ENCODE data around the gene LMX1B. TPM values are rescaled to one million over a fixed set of nuclear protein-coding genes. Genes with fewer than 3 reads are reported as not detected.

LMX1B gene
- total RNA-seq, 1 donor from 2014 or later, result 0.26 TPM

DNA sequence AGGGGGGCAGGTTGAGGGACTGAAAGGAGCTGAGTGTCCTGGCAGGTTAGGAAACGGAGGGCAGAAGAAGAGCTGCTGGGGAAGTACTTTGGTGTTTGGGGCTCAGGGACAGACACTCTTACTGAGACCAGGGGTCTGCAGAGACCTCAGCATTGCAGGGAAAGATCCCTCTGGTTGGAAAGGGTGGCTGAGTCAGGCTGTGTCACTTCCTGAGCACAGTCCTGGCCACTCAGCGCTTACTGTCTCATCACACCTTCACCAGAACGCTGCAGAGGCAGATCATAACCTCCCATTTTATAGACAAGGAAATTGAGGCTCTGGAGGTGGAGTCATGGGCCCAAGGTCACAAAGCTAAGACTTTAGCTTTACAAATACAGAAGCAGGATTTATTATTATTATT, 54.3 kb downstream of the LMX1B start:
- H3K4me3 Mint-ChIP-seq (ENCODE audit: unreplicated experiment), result no peak overlapping the region
- H3K36me3 Mint-ChIP-seq (ENCODE audit: low read depth, unreplicated experiment), result no peaks in the 10 kb centered on the region
- DNase-seq (ENCODE audit: low spot score), result no peak
- H3K27ac Mint-ChIP-seq (ENCODE audit: unreplicated experiment), result no peak overlapping the region
- peaks cover 7% of the 10 kb centered on the region for H3K27me3 Mint-ChIP-seq (ENCODE audit: unreplicated experiment)
- H3K4me1 Mint-ChIP-seq (ENCODE audit: unreplicated experiment), result peaks cover 14% of the 10 kb centered on the region
- H3K9me3 Mint-ChIP-seq (ENCODE audit: unreplicated experiment), result no peaks in the 10 kb centered on the region
- TF ChIP-seq, protein P1, sequence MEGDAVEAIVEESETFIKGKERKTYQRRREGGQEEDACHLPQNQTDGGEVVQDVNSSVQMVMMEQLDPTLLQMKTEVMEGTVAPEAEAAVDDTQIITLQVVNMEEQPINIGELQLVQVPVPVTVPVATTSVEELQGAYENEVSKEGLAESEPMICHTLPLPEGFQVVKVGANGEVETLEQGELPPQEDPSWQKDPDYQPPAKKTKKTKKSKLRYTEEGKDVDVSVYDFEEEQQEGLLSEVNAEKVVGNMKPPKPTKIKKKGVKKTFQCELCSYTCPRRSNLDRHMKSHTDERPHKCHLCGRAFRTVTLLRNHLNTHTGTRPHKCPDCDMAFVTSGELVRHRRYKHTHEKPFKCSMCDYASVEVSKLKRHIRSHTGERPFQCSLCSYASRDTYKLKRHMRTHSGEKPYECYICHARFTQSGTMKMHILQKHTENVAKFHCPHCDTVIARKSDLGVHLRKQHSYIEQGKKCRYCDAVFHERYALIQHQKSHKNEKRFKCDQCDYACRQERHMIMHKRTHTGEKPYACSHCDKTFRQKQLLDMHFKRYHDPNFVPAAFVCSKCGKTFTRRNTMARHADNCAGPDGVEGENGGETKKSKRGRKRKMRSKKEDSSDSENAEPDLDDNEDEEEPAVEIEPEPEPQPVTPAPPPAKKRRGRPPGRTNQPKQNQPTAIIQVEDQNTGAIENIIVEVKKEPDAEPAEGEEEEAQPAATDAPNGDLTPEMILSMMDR (IDR thresholded peaks at IDR 0.05; ENCODE audit: unreplicated experiment), result no peak

DNA sequence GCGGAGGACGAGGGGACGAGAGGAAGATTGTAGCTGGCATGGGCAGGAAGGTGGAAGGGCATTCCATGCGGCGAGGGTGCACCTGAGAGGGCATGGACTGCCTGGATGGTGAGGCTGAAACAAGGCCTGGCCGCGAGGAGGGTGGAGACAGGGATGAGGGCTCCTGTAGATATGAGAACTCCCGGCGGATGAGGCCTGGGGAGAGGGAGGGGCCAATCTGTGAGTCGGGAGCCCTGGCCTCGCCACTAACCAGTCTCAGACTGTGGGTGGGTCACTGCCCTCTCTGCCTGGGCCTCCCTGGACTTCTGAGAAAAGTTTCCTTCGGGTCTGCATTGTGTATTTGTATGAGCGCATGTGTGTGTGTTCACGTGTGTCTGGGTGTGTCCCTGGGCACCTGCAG, 55.4 kb downstream of the LMX1B start:
- Mint-ChIP-seq H3K9me3 (ENCODE audit: unreplicated experiment) (no peaks in the 10 kb centered on the region), H3K27ac (ENCODE audit: unreplicated experiment) (no peak overlapping the region), H3K36me3 (ENCODE audit: low read depth, unreplicated experiment) (no peaks in the 10 kb centered on the region), H3K4me3 (ENCODE audit: unreplicated experiment) (no peak overlapping the region), H3K4me1 (ENCODE audit: unreplicated experiment) (peaks cover 14% of the 10 kb centered on the region), H3K27me3 (ENCODE audit: unreplicated experiment) (peaks cover 10% of the 10 kb centered on the region)
- TF ChIP-seq, protein P1 (IDR thresholded peaks at IDR 0.05; ENCODE audit: unreplicated experiment), result no peak
- no peak for DNase-seq (ENCODE audit: low spot score)

DNA sequence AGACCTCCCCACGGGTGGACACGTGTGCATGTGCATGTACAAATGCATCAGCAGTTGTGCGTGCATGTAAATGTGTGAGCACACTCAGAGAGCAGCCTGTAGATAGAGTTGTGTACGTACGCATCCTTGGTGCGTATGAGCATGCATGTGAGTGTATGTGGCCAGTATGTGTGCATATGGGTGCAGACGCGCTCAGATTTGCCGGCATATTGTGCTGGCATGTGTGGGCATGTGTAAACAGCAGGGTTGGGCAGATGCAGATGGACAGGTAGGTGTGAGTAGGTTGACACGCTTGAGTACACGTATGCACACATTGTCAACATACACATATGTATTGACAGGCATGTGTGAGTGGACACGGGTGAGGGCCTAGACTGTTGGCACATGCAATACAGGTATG, 56.5 kb downstream of the LMX1B start:
- TF ChIP-seq, protein P1 (IDR thresholded peaks at IDR 0.05; ENCODE audit: unreplicated experiment), result no peak
- H3K27me3 Mint-ChIP-seq (ENCODE audit: unreplicated experiment), result peaks cover 11% of the 10 kb centered on the region
- no peak overlapping the region for H3K27ac Mint-ChIP-seq (ENCODE audit: unreplicated experiment)
- no peaks in the 10 kb centered on the region for H3K36me3 Mint-ChIP-seq (ENCODE audit: low read depth, unreplicated experiment)
- no peak overlapping the region for H3K4me3 Mint-ChIP-seq (ENCODE audit: unreplicated experiment)
- DNase-seq (ENCODE audit: low spot score), result no peak
- H3K4me1 Mint-ChIP-seq (ENCODE audit: unreplicated experiment), result peaks cover 12% of the 10 kb centered on the region
- no peaks in the 10 kb centered on the region for H3K9me3 Mint-ChIP-seq (ENCODE audit: unreplicated experiment)

DNA sequence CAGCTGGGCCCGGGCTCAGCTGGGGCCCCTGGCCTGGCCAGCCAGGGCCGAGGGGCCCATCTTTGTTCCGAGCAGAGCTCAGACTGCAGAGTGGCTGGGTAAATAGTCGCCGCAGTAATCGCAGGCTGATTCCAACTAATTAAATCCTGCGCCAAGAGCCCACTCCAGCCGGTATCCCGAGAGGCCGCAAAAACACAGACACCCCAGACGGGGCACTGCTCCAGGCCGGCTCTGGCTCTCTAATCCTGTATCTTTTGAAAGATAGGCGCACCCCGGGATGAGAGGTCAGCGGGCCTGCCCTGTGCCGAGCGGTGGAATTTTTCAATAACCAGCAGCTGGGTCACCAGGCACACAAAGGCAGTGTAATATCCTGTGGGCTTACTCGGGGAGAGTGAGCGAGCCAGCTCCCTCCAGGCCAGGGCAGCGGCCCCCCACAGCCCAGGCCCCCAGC, 57.7 kb downstream of the LMX1B start:
- Mint-ChIP-seq H3K36me3 (ENCODE audit: low read depth, unreplicated experiment) (no peaks in the 10 kb centered on the region), H3K27me3 (ENCODE audit: unreplicated experiment) (peaks cover 10% of the 10 kb centered on the region), H3K4me1 (ENCODE audit: unreplicated experiment) (peaks cover 8% of the 10 kb centered on the region), H3K4me3 (ENCODE audit: unreplicated experiment) (no peak overlapping the region), H3K27ac (ENCODE audit: unreplicated experiment) (no peak overlapping the region), H3K9me3 (ENCODE audit: unreplicated experiment) (no peaks in the 10 kb centered on the region)
- TF ChIP-seq, protein P1 (IDR thresholded peaks at IDR 0.05; ENCODE audit: unreplicated experiment), result no peak
- DNase-seq (ENCODE audit: low spot score), result no peak

- no peak overlapping the region for H3K4me3 Mint-ChIP-seq (ENCODE audit: unreplicated experiment)
- peaks cover 4% of the 10 kb centered on the region for H3K4me1 Mint-ChIP-seq (ENCODE audit: unreplicated experiment)
- H3K36me3 Mint-ChIP-seq (ENCODE audit: low read depth, unreplicated experiment), result no peaks in the 10 kb centered on the region
- TF ChIP-seq, protein P1 (IDR thresholded peaks at IDR 0.05; ENCODE audit: unreplicated experiment), result no peak
- H3K27me3 Mint-ChIP-seq (ENCODE audit: unreplicated experiment), result peaks cover 11% of the 10 kb centered on the region
- DNase-seq (ENCODE audit: low spot score), result no peak
- H3K27ac Mint-ChIP-seq (ENCODE audit: unreplicated experiment), result no peak overlapping the region
- no peaks in the 10 kb centered on the region for H3K9me3 Mint-ChIP-seq (ENCODE audit: unreplicated experiment)
These were observed 58.3 kb downstream of the LMX1B start for GRCh38 chr9:126671983-126672382.

Measured in endothelial cell (in vitro differentiated cells).